RWPE1 (cell line): ENCODE measurements around the gene TNS4.

Experiments used
- CTCF ChIA-PET: fragments of 350-600 bp; sonication (Branson Sonifier 250); formaldehyde crosslinking; extraction: SDS; loops from one replicate; lab custom pipeline; 2021; lab: Yijun Ruan, JAX
- POLR2A ChIA-PET: fragments of 400-600 bp; formaldehyde crosslinking; extraction: SDS; loops from one replicate; lab custom pipeline; 2020; ENCODE audit warnings: antibody characterized with exemption; ENCODE audit not compliant: low non-redundant PET; lab: Yijun Ruan, JAX
- DNase-seq: peaks from one replicate; pipeline ENCODE4 v3.0.0; 2012; ENCODE audit warnings: low spot score
- H3K27ac ChIP-seq: fragments of 450-650 bp; 2 replicates; pipeline ENCODE4 v1.5.1; 2017
- CTCF ChIP-seq: fragments of 450-650 bp; conservative IDR thresholded peaks from 2 replicates; pipeline ENCODE4 v1.5.1; 2017; ENCODE audit warnings: low read depth, mild to moderate bottlenecking

Gene TNS4

DNA sequence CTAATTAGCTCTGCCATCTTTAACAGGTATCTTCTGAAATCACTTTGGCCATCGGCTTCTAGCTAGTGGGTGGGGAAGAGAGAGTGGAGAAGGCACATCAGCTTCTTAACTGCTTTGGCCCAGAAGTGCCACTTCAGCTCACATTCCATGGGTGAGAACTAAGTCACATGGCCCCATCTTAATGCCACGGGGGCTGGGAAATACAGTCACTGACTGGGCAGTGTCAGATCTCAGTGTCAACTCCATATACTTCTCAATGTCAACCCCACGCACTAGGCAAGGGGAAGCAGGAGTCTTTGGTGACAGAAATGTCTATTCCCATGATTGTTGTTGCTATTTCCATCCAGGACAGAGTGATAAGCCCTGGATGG lies 34.5 kb upstream of the TNS4 start:
- DNase-seq: no peak
- CTCF ChIA-PET: no interaction called here
- H3K27ac ChIP-seq: peak overlapping the region; percentile 78
- POLR2A ChIA-PET: interaction anchor here (1.3 kb wide), 1 partner anchor 40 kb away, joined by 3 read pairs; no protein-coding TSS in a partner anchor
- TF ChIP-seq CTCF: no peak

- POLR2A ChIA-PET: interaction anchor here (1.3 kb wide), 1 partner anchor 40 kb away, joined by 3 read pairs; no protein-coding TSS in a partner anchor
- CTCF ChIA-PET: interaction anchor here (3.3 kb wide), 1 partner anchor 25 kb away, joined by 26 read pairs; no protein-coding TSS in a partner anchor
- H3K27ac ChIP-seq: peak overlapping the region; percentile 78
- DNase-seq: no peak
- TF ChIP-seq CTCF: no peak
These were observed 34.0 kb upstream of the TNS4 start for GRCh38 chr17:40535438-40535837.

- H3K27ac ChIP-seq: peak overlapping the region; percentile 71
- CTCF ChIA-PET: interaction anchor here (0.7 to 3.3 kb wide), 7 partner anchors 13 to 1961 kb away, joined by 3 to 26 read pairs (median 10); no protein-coding TSS in a partner anchor
- DNase-seq: no peak
- POLR2A ChIA-PET: interaction anchor here (0.6 to 1.3 kb wide), 4 partner anchors 35 to 92 kb away, joined by 3 to 4 read pairs (median 3); partner anchors contain the start of gene IGFBP4
- no peak for TF ChIP-seq CTCF
These were observed 33.2 kb upstream of the TNS4 start for GRCh38 chr17:40534371-40535189.

- TF ChIP-seq CTCF: no peak
- ChIA-PET POLR2A (interaction anchor here (0.6 to 1.3 kb wide), 6 partner anchors 32 to 91 kb away, joined by 3 to 7 read pairs (median 4); partner anchors contain the start of genes IGFBP4 and TNS4), CTCF (interaction anchor here (0.5 to 3.3 kb wide), 21 partner anchors 10 to 309 kb away, joined by 3 to 26 read pairs (median 7); partner anchors contain the start of genes IGFBP4 and TNS4)
- DNase-seq: no peak
- peak overlapping the region; percentile 71 for H3K27ac ChIP-seq
These were observed 32.5 kb upstream of the TNS4 start for GRCh38 chr17:40533896-40534295.

- no peak for DNase-seq
- peak overlapping the region; percentile 71 for H3K27ac ChIP-seq
- POLR2A ChIA-PET: interaction anchor here (0.6 to 1.9 kb wide), 8 partner anchors 19 to 91 kb away, joined by 3 to 7 read pairs (median 4); partner anchors contain the start of gene TNS4
- no peak for TF ChIP-seq CTCF
- CTCF ChIA-PET: interaction anchor here (0.6 to 3.3 kb wide), 30 partner anchors 10 to 1047 kb away, joined by 3 to 26 read pairs (median 6); partner anchors contain the start of genes IGFBP4, TNS4 and TOP2A
These were observed 31.3 kb upstream of the TNS4 start for GRCh38 chr17:40532520-40533253.
